Endothelial cell of umbilical vein (primary cell): ENCODE results near the gene PCDH17. TPM values are rescaled to one million over a fixed set of nuclear protein-coding genes. Genes with fewer than 3 reads are reported as not detected.

Experiments
- BruUV-seq: library from RNA; stranded (reverse); fragments of 400-500 nt; replicated peaks from 2 replicates; lab custom pipeline; 2021; lab: Mats Ljungman, UMichigan
- CTCF ChIA-PET: fragments of 300-600, 350-600 bp; sonication (Branson Sonifier 250); formaldehyde crosslinking; loops from one replicate; lab custom pipeline; 2021; ENCODE audit warnings: antibody characterized with exemption, inconsistent platforms; lab: Charles Lee
- POLR2A ChIA-PET: fragments of 300-600, 350-600 bp; sonication (Branson Sonifier 250); formaldehyde crosslinking; loops from one replicate; lab custom pipeline; 2021; ENCODE audit warnings: antibody characterized with exemption, inconsistent platforms; lab: Charles Lee
- DNase-seq: peaks from one replicate; pipeline ENCODE4 v3.0.0-alpha.2; 2011; ENCODE audit warnings: low read depth, low spot score
- FAIRE-seq: peaks from 2 replicates; lab custom pipeline; 2011; peaks lifted over from hg19 to GRCh38; lab: Jason Lieb, UNC
- H2AFZ ChIP-seq: 2 replicates; pipeline ENCODE4 v1.6.0; 2012; ENCODE audit warnings: low read depth, low read length, control low read depth, inconsistent platforms
- H3K27ac ChIP-seq: 2 replicates; pipeline ENCODE4 v1.5.1; 2011; ENCODE audit warnings: low read depth, mild to moderate bottlenecking, control low read depth, low read length, moderate library complexity; ENCODE audit not compliant: insufficient read depth
- H3K27me3 ChIP-seq, 2 experiments: 2 replicates each; pipeline versions ENCODE4 v1.6.0 to v1.6.1; 2011; ENCODE audit warnings: low read length in 2 of 2, mixed read lengths in 1 of 2; ENCODE audit not compliant: control insufficient read depth in 2 of 2, insufficient read depth in 2 of 2
- H3K36me3 ChIP-seq, 2 experiments: 2 replicates in 1 of 2; 3 replicates in 1 of 2; pipeline ENCODE4 v1.5.1; 2011; ENCODE audit warnings: low read length in 2 of 2, mild to moderate bottlenecking in 1 of 2, moderate library complexity in 1 of 2; ENCODE audit not compliant: control insufficient read depth in 2 of 2, insufficient read depth in 2 of 2; ENCODE audit errors: extremely low read depth in 1 of 2
- H3K4me1 ChIP-seq: 3 replicates; pipeline ENCODE4 v1.5.1; 2011; ENCODE audit warnings: mild to moderate bottlenecking, low read length; ENCODE audit not compliant: control insufficient read depth, insufficient read depth; ENCODE audit errors: extremely low read depth
- H3K4me2 ChIP-seq: 2 replicates; pipeline ENCODE4 v1.6.1; 2011; ENCODE audit warnings: low read length, control low read depth, mixed read lengths; ENCODE audit not compliant: insufficient read depth
- H3K4me3 ChIP-seq, 3 experiments: fragments of 200-600 bp in 1 of 3; sonication (generic), shearing (Covaris generic) in 1 of 3; replicated peaks in 1 of 3; 2 replicates each; pipeline ENCODE4 v1.5.1; 2011 to 2016; ENCODE audit warnings: control low read depth in 3 of 3, low read length in 3 of 3, mild to moderate bottlenecking in 2 of 3, inconsistent platforms in 1 of 3, low read depth in 1 of 3, moderate library complexity in 1 of 3; ENCODE audit not compliant: insufficient read depth in 1 of 3
- H3K79me2 ChIP-seq: 2 replicates; pipeline ENCODE4 v1.6.0; 2012; ENCODE audit warnings: low read length, inconsistent platforms; ENCODE audit not compliant: control insufficient read depth, insufficient read depth
- H3K9ac ChIP-seq: replicated peaks from 2 replicates; pipeline ENCODE3; 2011; ENCODE audit warnings: low read length, control low read depth; ENCODE audit not compliant: insufficient read depth; ENCODE audit errors: extremely low read depth
- H3K9me1 ChIP-seq: replicated peaks from 3 replicates; pipeline ENCODE4 v1.6.0; 2011; ENCODE audit warnings: mild to moderate bottlenecking, low read length; ENCODE audit not compliant: control insufficient read depth, insufficient read depth; ENCODE audit errors: extremely low read depth
- H3K9me3 ChIP-seq: replicated peaks from 2 replicates; pipeline ENCODE4 v1.5.1; 2012; ENCODE audit warnings: low read length, inconsistent platforms; ENCODE audit not compliant: control insufficient read depth, insufficient read depth
- H4K20me1 ChIP-seq: replicated peaks from 2 replicates; pipeline ENCODE3; 2011; ENCODE audit warnings: mild to moderate bottlenecking, low read length; ENCODE audit not compliant: control insufficient read depth, insufficient read depth; ENCODE audit errors: extremely low read depth
- EZH2 ChIP-seq: IDR thresholded peaks from 2 replicates; pipeline ENCODE4 v1.6.1; 2012; ENCODE audit warnings: borderline replicate concordance, low read depth, mild to moderate bottlenecking, moderate library complexity, low read length, inconsistent platforms; ENCODE audit not compliant: severe bottlenecking
- GATA2 ChIP-seq: IDR thresholded peaks from 2 replicates; pipeline ENCODE4 v1.7.0; 2011; ENCODE audit warnings: low read depth, mild to moderate bottlenecking, moderate library complexity, mixed read lengths, low read length; ENCODE audit not compliant: insufficient read length, insufficient read depth
- MYC ChIP-seq: IDR thresholded peaks from one replicate; pipeline ENCODE4 v1.6.1; 2011; ENCODE audit warnings: mild to moderate bottlenecking, low read depth, low read length
- POLR2A ChIP-seq: IDR thresholded peaks from 2 replicates; pipeline ENCODE4 v1.6.1; 2012; ENCODE audit warnings: low read depth, mild to moderate bottlenecking, control low read depth, low read length
- POLR2AphosphoS5 ChIP-seq: IDR thresholded peaks from 2 replicates; pipeline ENCODE4 v1.6.1; 2012; ENCODE audit warnings: low read depth, mild to moderate bottlenecking, control low read depth, low read length, moderate library complexity; ENCODE audit not compliant: insufficient read depth
- dilution Hi-C: fragments of 300-500 bp; cut with MboI; formaldehyde crosslinking; loops from one replicate; pipeline ENCODE4 v1.15.0; 2019; ENCODE audit warnings: low sequenced_read_pairs; ENCODE audit not compliant: extremely low pct_ligation_motif_present
- intact Hi-C: fragments of 100-400 bp; cut with micrococcal nuclease; formaldehyde crosslinking; loops from one replicate; pipeline ENCODE4 v1.10.0; 2022
- polyA plus RNA-seq, 4 experiments: library from polyadenylated mRNA; depleted of rRNA in 3 of 4; stranded (reverse) in 3 of 4; unstranded in 1 of 4; fragments of >200 nt; gene quantifications; 2 replicates each; pipeline versions ENCODE4 v1.2.1 to v1.2.3, GENCODE V29; 2011 to 2012; ENCODE audit warnings: missing spikeins in 1 of 4
- total RNA-seq: library from RNA; stranded (reverse); gene quantifications from 2 replicates; pipeline ENCODE4 v1.2.3, GENCODE V29; 2021
- TF ChIP-seq, protein P1 (sequence below), 2 donors: IDR thresholded peaks; 1 replicate in 1 of 2; 2 replicates in 1 of 2; pipeline ENCODE4 v1.5.1; 2011; ENCODE audit warnings: low read length in 2 of 2, mild to moderate bottlenecking in 2 of 2, moderate library complexity in 2 of 2, control low read depth in 1 of 2, inconsistent platforms in 1 of 2, low read depth in 1 of 2; ENCODE audit not compliant: insufficient read depth in 1 of 2; ENCODE audit errors: extremely low read depth in 1 of 2

PCDH17 gene
- total and polyA plus RNA-seq, 2 donors (not counting 3 experiments of a cell fraction or from before 2014, with no cell fraction given), result 2.1 to 4.2 TPM

DNA sequence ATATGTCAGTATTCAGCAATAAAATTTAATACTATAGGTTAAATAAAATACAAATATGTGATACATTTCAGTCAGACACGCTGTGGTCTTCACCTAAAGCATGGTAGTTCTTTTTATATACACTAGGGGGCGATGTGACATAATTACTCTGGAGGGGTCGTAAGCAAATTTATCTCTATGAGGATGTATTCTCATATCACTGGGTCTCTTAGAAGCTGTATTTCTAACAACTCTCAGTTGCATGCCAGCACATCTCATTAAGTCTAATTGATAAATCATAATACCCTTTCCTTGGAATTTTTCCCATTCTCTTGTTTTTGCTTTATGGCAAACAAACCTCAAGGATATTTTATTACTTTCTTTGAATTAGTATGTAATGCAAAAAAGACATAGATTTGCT is 3.9 kb upstream of the PCDH17 start:
- no peaks in the 10 kb centered on the region for H3K36me3 ChIP-seq
- no peaks in the 10 kb centered on the region for H4K20me1 ChIP-seq
- FAIRE-seq (peak; percentile 67), DNase-seq (peak; percentile 51)
- H3K27me3 ChIP-seq, result peaks cover 0 to 2% of the 10 kb centered on the region in 2 experiments
- BruUV-seq, result no TSS peak
- no peak overlapping the region for H2AFZ ChIP-seq
- peaks cover 9% of the 10 kb centered on the region for H3K4me1 ChIP-seq
- H3K9me1 ChIP-seq, result no peaks in the 10 kb centered on the region
- no peak overlapping the region for H3K4me2 ChIP-seq
- intact Hi-C loops (loop anchor here (1.0 to 5.0 kb wide), 2 partner anchors 1215 to 1334 kb away; no protein-coding TSS in a partner anchor), dilution Hi-C loops (no loop called here)
- no peak overlapping the region for H3K9ac ChIP-seq
- no peak for TF ChIP-seq POLR2A
- TF ChIP-seq, protein P1, sequence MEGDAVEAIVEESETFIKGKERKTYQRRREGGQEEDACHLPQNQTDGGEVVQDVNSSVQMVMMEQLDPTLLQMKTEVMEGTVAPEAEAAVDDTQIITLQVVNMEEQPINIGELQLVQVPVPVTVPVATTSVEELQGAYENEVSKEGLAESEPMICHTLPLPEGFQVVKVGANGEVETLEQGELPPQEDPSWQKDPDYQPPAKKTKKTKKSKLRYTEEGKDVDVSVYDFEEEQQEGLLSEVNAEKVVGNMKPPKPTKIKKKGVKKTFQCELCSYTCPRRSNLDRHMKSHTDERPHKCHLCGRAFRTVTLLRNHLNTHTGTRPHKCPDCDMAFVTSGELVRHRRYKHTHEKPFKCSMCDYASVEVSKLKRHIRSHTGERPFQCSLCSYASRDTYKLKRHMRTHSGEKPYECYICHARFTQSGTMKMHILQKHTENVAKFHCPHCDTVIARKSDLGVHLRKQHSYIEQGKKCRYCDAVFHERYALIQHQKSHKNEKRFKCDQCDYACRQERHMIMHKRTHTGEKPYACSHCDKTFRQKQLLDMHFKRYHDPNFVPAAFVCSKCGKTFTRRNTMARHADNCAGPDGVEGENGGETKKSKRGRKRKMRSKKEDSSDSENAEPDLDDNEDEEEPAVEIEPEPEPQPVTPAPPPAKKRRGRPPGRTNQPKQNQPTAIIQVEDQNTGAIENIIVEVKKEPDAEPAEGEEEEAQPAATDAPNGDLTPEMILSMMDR (IDR thresholded peaks at IDR 0.05; ENCODE audit: extremely low read depth in 1 of 2, insufficient read depth in 1 of 2, low read depth in 1 of 2, low read length in 2 of 2), result peak; percentile 43 to 44
- no peak overlapping the region for H3K4me3 ChIP-seq
- CTCF ChIA-PET, result interaction anchor here (0.8 to 2.9 kb wide), 6 partner anchors 8 to 1690 kb away, joined by 3 to 18 read pairs (median 6); no protein-coding TSS in a partner anchor
- POLR2A ChIA-PET, result no interaction called here
- H3K27ac ChIP-seq, result no peak overlapping the region
- H3K79me2 ChIP-seq, result no peaks in the 10 kb centered on the region
- H3K9me3 ChIP-seq, result no peaks in the 10 kb centered on the region

DNA sequence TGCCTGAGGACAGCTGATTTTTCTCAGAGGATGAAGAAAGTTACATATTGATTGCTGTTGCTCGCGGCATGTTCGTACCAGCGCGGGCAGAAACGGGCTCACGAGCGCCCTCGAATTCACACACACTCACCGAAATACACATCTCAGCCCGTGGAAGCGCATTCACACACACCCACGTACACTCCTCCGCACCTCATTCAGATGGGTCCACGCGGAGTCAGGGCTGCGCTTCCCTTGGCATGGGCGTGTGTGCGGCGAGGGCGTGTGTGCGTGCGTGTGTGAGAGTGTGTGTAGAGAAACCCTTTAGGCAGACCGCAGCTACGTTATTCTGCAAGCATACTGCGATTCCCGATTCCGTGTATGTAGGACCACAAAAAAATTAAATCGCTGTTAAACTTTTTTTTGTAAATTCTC is 2.1 kb upstream of the PCDH17 start:
- TF ChIP-seq MYC, result no peak
- no peak for TF ChIP-seq GATA2
- peak; percentile 48 for TF ChIP-seq EZH2
- no peak for TF ChIP-seq POLR2AphosphoS5
- Histone ChIP-seq H3K4me1 (peaks cover 23% of the 10 kb centered on the region), H2AFZ (peak overlapping the region; percentile 87), H3K4me2 (peak overlapping the region; percentile 97), H3K79me2 (no peaks in the 10 kb centered on the region), H3K27me3 (peaks cover 5 to 11% of the 10 kb centered on the region in 2 experiments), H3K9me3 (no peaks in the 10 kb centered on the region), H4K20me1 (no peaks in the 10 kb centered on the region), H3K4me3 (peak overlapping the region; percentile 46 to 75 (median 55)), H3K9me1 (no peaks in the 10 kb centered on the region), H3K9ac (no peak overlapping the region), H3K27ac (no peak overlapping the region), H3K36me3 (no peaks in the 10 kb centered on the region)
- intact Hi-C loops (loop anchor here (1.0 to 5.0 kb wide), 2 partner anchors 1213 to 1633 kb away; no protein-coding TSS in a partner anchor), dilution Hi-C loops (no loop called here)
- ChIA-PET CTCF (interaction anchor here (1.7 kb wide), 1 partner anchor 11 kb away, joined by 4 read pairs; no protein-coding TSS in a partner anchor), POLR2A (no interaction called here)
- DNase-seq (no peak), FAIRE-seq (peak; percentile 40)
- BruUV-seq, result TSS peak; percentile 40
